Upper lobe of left lung (tissue), 4 donors: ENCODE results near the gene VSTM2B.

Experiments
- EP300 ChIP-seq, 4 donors: sonication (generic); formaldehyde crosslinking; IDR thresholded peaks; one replicate each; pipeline ENCODE4 v1.5.1; 2017; ENCODE audit warnings: antibody characterized with exemption in 4 of 4, control low read depth in 2 of 4
- POLR2A ChIP-seq, 4 donors: fragments of 450-650 bp; IDR thresholded peaks; one replicate each; pipeline ENCODE4 v1.5.1; 2016 to 2017; ENCODE audit warnings: antibody characterized with exemption in 4 of 4, mild to moderate bottlenecking in 2 of 4
- POLR2AphosphoS5 ChIP-seq, 2 donors: sonication (generic); formaldehyde crosslinking; IDR thresholded peaks; one replicate each; pipeline ENCODE4 v1.5.1; 2017; ENCODE audit warnings: antibody characterized with exemption in 2 of 2
- TF ChIP-seq, protein P1 (sequence below), 6 experiments: fragments of 450-650 bp in 4 of 6; fragments of 200-600 bp in 2 of 6; sonication (generic) in 2 of 6; IDR thresholded peaks; one replicate each; pipeline ENCODE4 v1.5.1; 2016 to 2019; ENCODE audit warnings: antibody characterized with exemption in 6 of 6

DNA sequence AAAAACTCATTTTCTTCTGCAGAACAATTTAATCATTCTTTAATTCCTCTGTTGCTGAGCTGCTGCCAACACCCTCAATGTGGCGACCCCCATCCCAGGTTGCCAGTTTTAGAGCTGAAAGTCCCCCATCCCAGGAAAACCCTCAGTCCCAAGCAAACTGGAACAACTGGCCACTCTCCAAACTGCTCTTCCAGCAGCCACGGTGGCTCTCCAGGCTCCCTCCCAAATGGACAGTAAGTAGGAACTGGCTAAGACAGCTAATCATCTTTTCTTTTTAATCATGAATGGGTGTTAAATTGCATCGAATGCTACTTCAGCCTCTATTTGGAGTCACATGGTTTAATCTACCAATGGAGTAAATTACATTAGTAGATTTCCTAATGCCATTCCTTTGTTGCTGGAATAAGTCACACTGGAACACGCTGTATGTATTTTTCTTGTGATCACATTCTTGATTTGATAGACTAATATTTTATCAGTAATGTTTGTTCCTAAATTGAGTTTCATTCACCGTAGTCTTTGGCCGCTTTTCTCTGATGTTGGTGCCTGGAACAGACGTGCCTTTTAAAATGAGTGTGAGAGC lies 33.7 kb upstream of the VSTM2B start:
- TF ChIP-seq POLR2A (IDR thresholded peaks at IDR 0.05) (no peak), POLR2AphosphoS5 (IDR thresholded peaks at IDR 0.05) (no peak), EP300 (IDR thresholded peaks at IDR 0.05) (no peak)
- TF ChIP-seq, protein P1, sequence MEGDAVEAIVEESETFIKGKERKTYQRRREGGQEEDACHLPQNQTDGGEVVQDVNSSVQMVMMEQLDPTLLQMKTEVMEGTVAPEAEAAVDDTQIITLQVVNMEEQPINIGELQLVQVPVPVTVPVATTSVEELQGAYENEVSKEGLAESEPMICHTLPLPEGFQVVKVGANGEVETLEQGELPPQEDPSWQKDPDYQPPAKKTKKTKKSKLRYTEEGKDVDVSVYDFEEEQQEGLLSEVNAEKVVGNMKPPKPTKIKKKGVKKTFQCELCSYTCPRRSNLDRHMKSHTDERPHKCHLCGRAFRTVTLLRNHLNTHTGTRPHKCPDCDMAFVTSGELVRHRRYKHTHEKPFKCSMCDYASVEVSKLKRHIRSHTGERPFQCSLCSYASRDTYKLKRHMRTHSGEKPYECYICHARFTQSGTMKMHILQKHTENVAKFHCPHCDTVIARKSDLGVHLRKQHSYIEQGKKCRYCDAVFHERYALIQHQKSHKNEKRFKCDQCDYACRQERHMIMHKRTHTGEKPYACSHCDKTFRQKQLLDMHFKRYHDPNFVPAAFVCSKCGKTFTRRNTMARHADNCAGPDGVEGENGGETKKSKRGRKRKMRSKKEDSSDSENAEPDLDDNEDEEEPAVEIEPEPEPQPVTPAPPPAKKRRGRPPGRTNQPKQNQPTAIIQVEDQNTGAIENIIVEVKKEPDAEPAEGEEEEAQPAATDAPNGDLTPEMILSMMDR (IDR thresholded peaks at IDR 0.05), result no peak
